Transverse colon (tissue), 4 donors: ENCODE results near the gene ST6GALNAC6. TPM values are rescaled to one million over a fixed set of nuclear protein-coding genes. Genes with fewer than 3 reads are reported as not detected.

Source experiments
- DNase-seq: peaks from one replicate; pipeline ENCODE4 v3.0.0-alpha.2; 2019
- H3K27ac ChIP-seq, 4 donors: fragments of 200-600 bp; sonication (generic); 2 replicates each; pipeline ENCODE4 v1.5.1; 2016 to 2018; ENCODE audit warnings: inconsistent platforms in 4 of 4
- H3K27me3 ChIP-seq: fragments of 200-600 bp; sonication (generic); 2 replicates; pipeline ENCODE4 v1.5.1; 2017; ENCODE audit warnings: inconsistent platforms
- H3K36me3 ChIP-seq, 4 donors: fragments of 200-600 bp; sonication (generic); 2 replicates each; pipeline ENCODE4 v1.5.1; 2017 to 2019; ENCODE audit warnings: inconsistent platforms in 4 of 4
- H3K4me1 ChIP-seq, 4 donors: fragments of 200-600 bp; sonication (generic); 2 replicates each; pipeline ENCODE4 v1.5.1; 2017 to 2020; ENCODE audit warnings: inconsistent platforms in 4 of 4
- H3K4me3 ChIP-seq, 4 donors: fragments of 200-600 bp; sonication (generic); 1 replicate in 1 of 4; 2 replicates in 3 of 4; pipeline versions ENCODE4 v1.5.1 to v1.6.1; 2017 to 2019; ENCODE audit warnings: inconsistent platforms in 4 of 4
- H3K9me3 ChIP-seq, 2 donors: fragments of 200-600 bp; sonication (generic); 2 replicates each; pipeline ENCODE4 v1.5.1; 2017 to 2019; ENCODE audit warnings: inconsistent platforms in 2 of 2
- CTCF ChIP-seq, 5 experiments: fragments of 200-600 bp in 3 of 5; fragments of 450-650 bp in 2 of 5; sonication (generic) in 3 of 5; IDR thresholded peaks; 1 replicate in 2 of 5; 2 replicates in 3 of 5; pipeline ENCODE4 v1.5.1; 2016 to 2017; ENCODE audit warnings: antibody characterized with exemption in 5 of 5, inconsistent platforms in 3 of 5, mild to moderate bottlenecking in 2 of 5, moderate library complexity in 1 of 5
- EP300 ChIP-seq: sonication (generic); formaldehyde crosslinking; IDR thresholded peaks from one replicate; pipeline ENCODE4 v1.6.1; 2017; ENCODE audit warnings: antibody characterized with exemption, low read depth
- POLR2A ChIP-seq: fragments of 450-650 bp; IDR thresholded peaks from one replicate; pipeline ENCODE4 v1.6.1; 2016; ENCODE audit warnings: antibody characterized with exemption, mild to moderate bottlenecking, moderate library complexity
- POLR2AphosphoS5 ChIP-seq, 3 donors: sonication (generic); formaldehyde crosslinking; IDR thresholded peaks; one replicate each; pipeline ENCODE4 v1.6.1; 2016; ENCODE audit warnings: antibody characterized with exemption in 3 of 3
- WGBS, 2 donors: methylation state at CpG; one replicate each; pipeline ENCODE4 v1.1.5; 2018; ENCODE audit warnings: low coverage in 1 of 2; 5-methylcytosine and 5-hydroxymethylcytosine counted together
- in situ Hi-C, 4 donors: fragments of 200-750 bp; cut with MboI; loops; one replicate each; pipeline versions ENCODE4 v1.15.0 to v1.15.1; 2017; ENCODE audit warnings: low sequenced_read_pairs in 3 of 4, low pct_ligation_motif_present in 1 of 4, low pct_unique_long_range_greater_than_20kb in 1 of 4
- intact Hi-C: fragments of 100-400 bp; cut with DNase I; formaldehyde crosslinking; loops from one replicate; pipeline ENCODE4 v1.15.1; 2023; ENCODE audit warnings: low total_unique reads
- total RNA-seq, 4 donors: library from RNA; depleted of rRNA; stranded (reverse); fragments of >200 nt; gene quantifications; one replicate each; pipeline ENCODE4 v1.1.0, GENCODE V29; 2016

Gene ST6GALNAC6
- total RNA-seq, 4 donors from 2014 or later, result 41.0 to 80.4 (median 75.7) TPM

GRCh38 chr9:127876764-127877562 is 22.4 kb downstream of the ST6GALNAC6 start:
- Histone ChIP-seq H3K27me3 (no peaks in the 10 kb centered on the region), H3K36me3 (no peaks in the 10 kb centered on the region), H3K27ac (peak overlapping the region; percentile 44 to 90 (median 80)), H3K4me1 (peaks cover 37 to 44% (median 40%) of the 10 kb centered on the region in 4 donors), H3K9me3 (no peaks in the 10 kb centered on the region), H3K4me3 (peak overlapping the region; percentile 44 to 73 (median 54))
- TF ChIP-seq POLR2AphosphoS5 (IDR thresholded peaks at IDR 0.05), result no peak
- TF ChIP-seq CTCF (IDR thresholded peaks at IDR 0.05), result no peak
- intact Hi-C loops, result no loop called here
- in situ Hi-C loops, result no loop called here
- WGBS, 2 donors, result 51% methylated on average over 14 of the region's 26 CpGs; no CpG with 5 or more reads in 1 of the 2 donors
- DNase-seq, result no peak

- TF ChIP-seq POLR2AphosphoS5 (IDR thresholded peaks at IDR 0.05) (no peak), POLR2A (no peak), EP300 (no peak), CTCF (IDR thresholded peaks at IDR 0.05) (no peak)
- DNase-seq, result peak; percentile 42
- Histone ChIP-seq H3K27me3 (no peaks in the 10 kb centered on the region), H3K4me3 (no peak overlapping the region), H3K4me1 (peaks cover 37 to 44% (median 40%) of the 10 kb centered on the region in 4 donors), H3K36me3 (no peaks in the 10 kb centered on the region), H3K9me3 (no peaks in the 10 kb centered on the region), H3K27ac (peak overlapping the region; percentile 44 to 90 (median 80))
- 69% methylated on average over 13 of the region's 14 CpGs; no CpG with 5 or more reads in 1 of the 2 donors for WGBS, 2 donors
- intact Hi-C loops (no loop called here), in situ Hi-C loops (no loop called here)
Observed at GRCh38 chr9:127876026-127876763, 23.2 kb downstream of the ST6GALNAC6 start.

- H3K36me3 ChIP-seq, result no peaks in the 10 kb centered on the region
- peak overlapping the region in 3 of 4 donors; percentile 78 to 90 (median 81) for H3K27ac ChIP-seq
- 83 to 85% methylated on average over 4 to 10 of the region's 10 CpGs for WGBS, 2 donors
- no peak for DNase-seq
- H3K9me3 ChIP-seq, result no peaks in the 10 kb centered on the region
- peaks cover 37 to 44% (median 40%) of the 10 kb centered on the region in 4 donors for H3K4me1 ChIP-seq
- H3K4me3 ChIP-seq, result no peak overlapping the region
- TF ChIP-seq POLR2AphosphoS5 (IDR thresholded peaks at IDR 0.05) (no peak), EP300 (no peak), CTCF (IDR thresholded peaks at IDR 0.05) (no peak), POLR2A (no peak)
- H3K27me3 ChIP-seq, result no peaks in the 10 kb centered on the region
- in situ Hi-C loops, result no loop called here
- intact Hi-C loops, result no loop called here
Observed at GRCh38 chr9:127875306-127875966, 24.0 kb downstream of the ST6GALNAC6 start.
